Lower leg skin (tissue), 4 donors: ENCODE data around the gene AGO3. TPM values are rescaled to one million over a fixed set of nuclear protein-coding genes. Genes with fewer than 3 reads are reported as not detected.

Source experiments
- DNase-seq, 2 donors: peaks; one replicate each; pipeline ENCODE4 v3.0.0-alpha.2; 2019; ENCODE audit warnings: low spot score in 2 of 2
- H3K4me3 ChIP-seq: fragments of 200-600 bp; sonication (generic); 2 replicates; pipeline ENCODE4 v1.5.1; 2017; ENCODE audit warnings: mild to moderate bottlenecking, low read depth; ENCODE audit not compliant: poor library complexity, severe bottlenecking
- POLR2A ChIP-seq, 2 donors: fragments of 450-650 bp; IDR thresholded peaks; one replicate each; pipeline ENCODE4 v1.6.1; 2016 to 2017; ENCODE audit warnings: antibody characterized with exemption in 2 of 2, mild to moderate bottlenecking in 1 of 2, moderate library complexity in 1 of 2
- WGBS, 2 donors: methylation state at CpG; one replicate each; pipeline ENCODE4 v1.1.5; 2018; 5-methylcytosine and 5-hydroxymethylcytosine counted together
- intact Hi-C: fragments of 100-400 bp; cut with DNase I; formaldehyde crosslinking; loops from one replicate; pipeline ENCODE4 v1.15.0; 2023; ENCODE audit warnings: low total_unique reads
- total RNA-seq, 4 donors: library from RNA; depleted of rRNA; stranded (reverse); fragments of >200 nt; gene quantifications; one replicate each; pipeline ENCODE4 v1.1.0, GENCODE V29; 2016
- TF ChIP-seq, protein P1 (sequence below), 3 donors: fragments of 450-650 bp; IDR thresholded peaks; one replicate each; pipeline ENCODE4 v1.5.1; 2016; ENCODE audit warnings: antibody characterized with exemption in 3 of 3, mild to moderate bottlenecking in 3 of 3, moderate library complexity in 2 of 3

The AGO3 gene
- total RNA-seq, 4 donors from 2014 or later = 11.5 to 25.8 (median 20.9) TPM

DNA sequence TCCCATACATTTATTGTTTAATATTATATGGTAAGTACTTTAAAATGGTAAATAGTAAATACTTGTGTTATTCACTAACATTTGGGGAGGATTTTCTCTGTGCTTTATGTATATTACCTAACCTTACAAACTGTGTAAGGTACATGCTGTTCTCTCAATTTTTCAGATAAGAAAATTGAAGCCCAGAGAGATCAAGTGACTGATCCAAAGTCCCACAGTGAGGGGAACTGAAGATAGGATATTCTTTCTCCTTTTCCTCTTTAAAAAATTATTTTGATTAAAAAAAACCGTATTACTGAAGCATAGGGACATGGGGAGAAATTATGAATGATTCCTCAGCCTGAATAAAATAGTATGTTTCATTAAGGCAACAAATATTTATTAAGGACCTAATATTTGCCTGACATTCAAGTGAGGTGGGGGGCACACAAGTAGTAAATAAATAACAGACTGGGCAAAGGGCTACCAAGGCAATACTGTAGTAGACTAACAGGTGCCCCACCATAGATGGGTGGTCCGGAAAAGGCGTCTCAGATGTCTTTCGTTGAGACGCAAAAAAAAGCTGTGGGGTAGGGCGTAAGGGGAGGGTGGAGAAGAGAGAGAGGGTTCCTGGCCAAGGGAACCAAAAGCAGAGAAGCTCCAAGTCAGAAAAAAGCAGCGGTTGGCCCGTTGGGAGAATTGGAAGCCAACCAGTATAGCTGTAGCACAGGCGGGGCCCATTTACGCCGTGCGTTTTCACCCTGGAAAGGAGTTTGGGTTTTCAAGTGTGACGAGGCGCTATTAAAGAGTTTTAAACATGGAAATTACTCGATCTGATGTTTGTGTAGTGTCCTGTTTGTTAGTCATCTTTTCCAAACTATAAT lies 944 bp upstream of the AGO3 start:
- WGBS, 2 donors = 1 to 2% methylated on average over 15 of the region's 15 CpGs
- peak in 1 of 2 donors; percentile 48 for DNase-seq
- no peak for TF ChIP-seq POLR2A (IDR thresholded peaks at IDR 0.05)
- TF ChIP-seq, protein P1, sequence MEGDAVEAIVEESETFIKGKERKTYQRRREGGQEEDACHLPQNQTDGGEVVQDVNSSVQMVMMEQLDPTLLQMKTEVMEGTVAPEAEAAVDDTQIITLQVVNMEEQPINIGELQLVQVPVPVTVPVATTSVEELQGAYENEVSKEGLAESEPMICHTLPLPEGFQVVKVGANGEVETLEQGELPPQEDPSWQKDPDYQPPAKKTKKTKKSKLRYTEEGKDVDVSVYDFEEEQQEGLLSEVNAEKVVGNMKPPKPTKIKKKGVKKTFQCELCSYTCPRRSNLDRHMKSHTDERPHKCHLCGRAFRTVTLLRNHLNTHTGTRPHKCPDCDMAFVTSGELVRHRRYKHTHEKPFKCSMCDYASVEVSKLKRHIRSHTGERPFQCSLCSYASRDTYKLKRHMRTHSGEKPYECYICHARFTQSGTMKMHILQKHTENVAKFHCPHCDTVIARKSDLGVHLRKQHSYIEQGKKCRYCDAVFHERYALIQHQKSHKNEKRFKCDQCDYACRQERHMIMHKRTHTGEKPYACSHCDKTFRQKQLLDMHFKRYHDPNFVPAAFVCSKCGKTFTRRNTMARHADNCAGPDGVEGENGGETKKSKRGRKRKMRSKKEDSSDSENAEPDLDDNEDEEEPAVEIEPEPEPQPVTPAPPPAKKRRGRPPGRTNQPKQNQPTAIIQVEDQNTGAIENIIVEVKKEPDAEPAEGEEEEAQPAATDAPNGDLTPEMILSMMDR (IDR thresholded peaks at IDR 0.05) = no peak
- intact Hi-C loops = no loop called here
- H3K4me3 ChIP-seq = peak overlapping the region; percentile 93

DNA sequence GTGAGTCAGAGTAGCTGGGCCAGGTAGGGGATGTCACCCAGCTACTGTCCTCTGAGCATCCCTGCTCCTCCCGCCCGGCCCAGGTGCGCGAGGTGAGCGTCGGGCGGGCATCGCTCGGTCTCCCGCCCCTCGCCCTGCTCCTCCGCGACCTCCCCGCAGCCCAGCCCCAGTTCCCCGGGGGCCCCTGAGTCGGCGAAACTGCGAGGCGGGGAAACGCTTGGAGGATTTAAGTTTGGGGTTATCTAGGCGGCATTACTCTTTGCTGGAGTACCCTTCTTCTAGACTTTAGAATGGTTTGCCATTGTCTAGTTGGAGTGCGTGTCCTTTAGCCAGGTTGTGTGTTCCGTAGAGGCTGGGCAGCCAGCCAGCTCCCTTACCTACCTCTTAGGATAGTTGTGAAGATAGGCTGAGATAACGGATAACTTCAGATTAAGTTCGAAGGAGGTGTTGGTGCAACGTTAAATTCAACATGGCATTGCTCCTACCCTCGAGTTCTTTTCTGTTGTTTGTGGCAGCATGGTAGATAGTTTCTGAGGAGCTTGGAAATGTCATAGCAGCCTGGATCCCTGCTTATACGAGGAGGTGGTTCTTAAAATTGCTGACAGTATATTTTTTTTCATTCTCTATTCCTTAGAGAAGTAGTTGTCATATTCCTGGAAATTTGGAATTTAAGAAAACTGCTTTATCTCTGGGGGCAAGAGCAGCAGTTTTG lies 697 bp downstream of the AGO3 start:
- WGBS, 2 donors = 0 to 1% methylated on average over 20 to 26 of the region's 28 CpGs
- no peak for TF ChIP-seq POLR2A (IDR thresholded peaks at IDR 0.05)
- TF ChIP-seq, protein P1 (IDR thresholded peaks at IDR 0.05) = no peak
- DNase-seq = peak; percentile 20 to 85
- H3K4me3 ChIP-seq = peak overlapping the region; percentile 93
- intact Hi-C loops = no loop called here

DNA sequence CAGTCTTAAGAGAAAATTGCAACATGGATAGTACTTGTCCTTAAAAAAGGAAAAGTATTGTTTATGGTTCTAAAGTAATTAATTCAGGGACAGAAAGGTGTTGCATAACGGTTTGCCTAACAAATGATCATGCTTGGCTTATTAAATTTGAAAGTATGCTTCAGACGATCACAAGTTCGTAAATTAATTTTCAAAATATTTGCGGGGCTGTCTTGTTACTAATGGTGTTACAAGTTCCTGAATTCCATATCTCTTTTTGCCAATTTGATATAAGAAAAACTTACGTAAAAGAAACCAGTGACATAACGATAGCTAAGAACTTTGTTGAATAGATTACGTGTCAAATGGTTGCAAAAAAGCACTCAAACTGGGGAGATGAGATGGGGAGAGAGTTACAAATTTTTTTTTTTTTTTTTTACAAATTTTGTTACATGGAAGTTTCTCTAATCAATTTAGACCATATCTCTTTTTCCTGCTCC lies 1.3 kb downstream of the AGO3 start:
- DNase-seq = no peak
- peak overlapping the region; percentile 93 for H3K4me3 ChIP-seq
- 40 to 42% methylated on average over 7 of the region's 7 CpGs for WGBS, 2 donors
- intact Hi-C loops = no loop called here
- TF ChIP-seq, protein P1 (IDR thresholded peaks at IDR 0.05) = no peak
- TF ChIP-seq POLR2A (IDR thresholded peaks at IDR 0.05) = no peak

DNA sequence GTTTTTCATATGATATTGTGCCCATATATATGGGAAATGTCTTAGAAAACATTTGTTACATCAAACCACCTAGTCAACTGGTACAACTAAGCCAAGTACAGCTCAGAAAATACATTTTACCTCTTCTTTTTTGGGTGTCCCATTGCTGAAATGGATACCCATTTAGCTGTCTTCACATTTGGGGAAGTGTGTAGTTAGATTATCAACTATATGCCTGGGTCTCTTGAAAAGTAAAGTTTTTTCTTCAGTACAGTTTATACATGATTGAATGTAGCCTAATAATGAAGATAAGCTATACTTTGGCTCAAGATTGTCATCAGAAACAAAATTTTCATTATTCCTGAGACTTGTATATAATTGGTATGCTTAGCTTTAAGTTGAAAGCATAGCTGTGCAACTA lies 2.0 kb downstream of the AGO3 start:
- DNase-seq = no peak
- H3K4me3 ChIP-seq = no peak overlapping the region
- TF ChIP-seq, protein P1 (IDR thresholded peaks at IDR 0.05) = no peak
- TF ChIP-seq POLR2A (IDR thresholded peaks at IDR 0.05) = no peak
- intact Hi-C loops = no loop called here

DNA sequence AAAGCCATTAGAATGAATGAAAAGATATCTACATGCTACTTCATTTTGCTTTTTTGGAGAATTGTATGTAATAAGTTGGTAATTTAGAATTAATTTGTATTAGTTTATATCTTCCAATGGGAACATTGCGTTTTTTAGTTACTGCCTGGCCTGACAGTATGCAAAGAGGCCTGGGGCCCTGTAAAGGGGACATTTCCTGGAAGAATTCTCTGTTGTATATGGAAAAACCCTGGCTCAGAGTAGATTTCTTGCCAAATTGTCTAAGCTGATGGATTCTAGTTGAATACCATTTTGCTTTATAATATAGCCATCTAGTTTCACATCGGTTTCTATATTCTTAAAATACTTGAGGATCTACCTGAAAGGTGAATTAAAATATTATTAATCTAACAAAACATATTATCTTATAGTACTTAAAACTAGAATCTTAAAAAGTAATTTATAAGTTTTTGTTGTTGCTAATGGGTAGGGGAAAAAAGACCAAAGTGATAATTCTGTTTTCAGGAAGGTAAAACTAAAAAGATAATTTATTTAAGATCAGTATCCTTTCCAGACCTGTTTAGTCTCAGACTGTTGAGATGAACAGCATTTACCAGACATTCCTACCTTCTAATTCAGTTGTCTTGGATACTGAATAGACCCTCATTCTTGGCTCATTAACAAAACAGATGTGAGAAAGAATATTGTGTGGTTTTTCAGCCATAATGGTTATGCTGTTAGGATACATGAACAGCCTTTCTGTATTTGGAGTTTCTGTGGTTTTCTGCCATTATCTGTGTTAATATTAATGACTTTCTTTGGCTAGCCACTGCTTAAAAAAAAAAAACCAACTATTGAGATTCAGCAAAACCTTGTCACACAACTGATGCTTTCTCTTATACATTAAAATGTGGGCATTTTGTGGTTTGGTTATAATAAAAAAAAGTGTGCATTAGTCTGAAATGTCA lies 4.8 kb downstream of the AGO3 start:
- no peak overlapping the region for H3K4me3 ChIP-seq
- 46 to 49% methylated on average over 2 of the region's 2 CpGs for WGBS, 2 donors
- TF ChIP-seq, protein P1 (IDR thresholded peaks at IDR 0.05) = no peak
- no peak for TF ChIP-seq POLR2A (IDR thresholded peaks at IDR 0.05)
- DNase-seq = no peak
- intact Hi-C loops = no loop called here
